Ishikawa (cell line): ENCODE results near the gene TRIM2.

ENCODE experiments used
- CEBPB ChIP-seq: IDR thresholded peaks from 2 replicates; pipeline ENCODE4 v1.6.1; 2012
- CREB1 ChIP-seq: IDR thresholded peaks from 2 replicates; pipeline ENCODE4 v1.6.1; 2012; ENCODE audit warnings: low read depth
- EGR1 ChIP-seq: IDR thresholded peaks from 2 replicates; pipeline ENCODE4 v1.6.1; 2012
- EP300 ChIP-seq: IDR thresholded peaks from 2 replicates; pipeline ENCODE4 v1.6.1; 2012; ENCODE audit warnings: borderline replicate concordance
- FOXM1 ChIP-seq: IDR thresholded peaks from 2 replicates; pipeline ENCODE4 v1.6.1; 2012; ENCODE audit warnings: low read depth, borderline replicate concordance
- MAX ChIP-seq: IDR thresholded peaks from 2 replicates; pipeline ENCODE4 v1.6.1; 2012
- NFIC ChIP-seq: IDR thresholded peaks from 2 replicates; pipeline ENCODE4 v1.6.1; 2012
- RAD21 ChIP-seq: IDR thresholded peaks from 2 replicates; pipeline ENCODE4 v1.6.1; 2012; ENCODE audit warnings: low read depth
- TAF1 ChIP-seq: IDR thresholded peaks from 2 replicates; pipeline ENCODE4 v1.6.1; 2012; ENCODE audit warnings: low read depth, mild to moderate bottlenecking
- TCF12 ChIP-seq: IDR thresholded peaks from 2 replicates; pipeline ENCODE4 v1.6.1; 2012; ENCODE audit warnings: low read depth
- TEAD4 ChIP-seq: IDR thresholded peaks from 2 replicates; pipeline ENCODE4 v1.6.1; 2012
- YY1 ChIP-seq: IDR thresholded peaks from 2 replicates; pipeline ENCODE4 v1.6.1; 2012; ENCODE audit warnings: low read depth
- ZBTB7A ChIP-seq: IDR thresholded peaks from 2 replicates; pipeline ENCODE4 v1.6.1; 2012; ENCODE audit warnings: low read depth
- TF ChIP-seq, protein P1 (sequence below): IDR thresholded peaks from 2 replicates; pipeline ENCODE4 v1.6.1; 2012; ENCODE audit warnings: low read depth, mild to moderate bottlenecking
- TF ChIP-seq, protein P2 (sequence below): IDR thresholded peaks from 2 replicates; pipeline ENCODE4 v1.6.1; 2012

Gene TRIM2

DNA sequence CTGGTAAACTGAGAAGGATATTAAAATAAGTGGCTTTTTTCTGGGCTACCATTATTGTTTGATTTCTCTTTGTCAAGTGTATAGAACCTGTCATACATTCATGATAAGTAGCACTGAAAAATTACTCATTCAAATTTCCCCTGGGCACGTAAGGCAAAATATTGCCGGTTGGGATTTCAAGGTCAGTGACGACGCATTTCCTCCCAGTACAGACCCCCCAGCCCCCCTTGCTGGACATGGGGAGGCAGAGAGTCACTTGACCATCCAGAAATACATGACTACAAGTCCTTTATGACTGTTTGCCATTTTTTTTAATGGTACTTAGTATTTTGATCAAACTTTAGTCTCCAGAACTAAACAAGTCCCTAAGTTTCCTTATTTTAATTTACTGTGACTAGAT, 133.4 kb downstream of the TRIM2 start:
- TF ChIP-seq, protein P1, sequence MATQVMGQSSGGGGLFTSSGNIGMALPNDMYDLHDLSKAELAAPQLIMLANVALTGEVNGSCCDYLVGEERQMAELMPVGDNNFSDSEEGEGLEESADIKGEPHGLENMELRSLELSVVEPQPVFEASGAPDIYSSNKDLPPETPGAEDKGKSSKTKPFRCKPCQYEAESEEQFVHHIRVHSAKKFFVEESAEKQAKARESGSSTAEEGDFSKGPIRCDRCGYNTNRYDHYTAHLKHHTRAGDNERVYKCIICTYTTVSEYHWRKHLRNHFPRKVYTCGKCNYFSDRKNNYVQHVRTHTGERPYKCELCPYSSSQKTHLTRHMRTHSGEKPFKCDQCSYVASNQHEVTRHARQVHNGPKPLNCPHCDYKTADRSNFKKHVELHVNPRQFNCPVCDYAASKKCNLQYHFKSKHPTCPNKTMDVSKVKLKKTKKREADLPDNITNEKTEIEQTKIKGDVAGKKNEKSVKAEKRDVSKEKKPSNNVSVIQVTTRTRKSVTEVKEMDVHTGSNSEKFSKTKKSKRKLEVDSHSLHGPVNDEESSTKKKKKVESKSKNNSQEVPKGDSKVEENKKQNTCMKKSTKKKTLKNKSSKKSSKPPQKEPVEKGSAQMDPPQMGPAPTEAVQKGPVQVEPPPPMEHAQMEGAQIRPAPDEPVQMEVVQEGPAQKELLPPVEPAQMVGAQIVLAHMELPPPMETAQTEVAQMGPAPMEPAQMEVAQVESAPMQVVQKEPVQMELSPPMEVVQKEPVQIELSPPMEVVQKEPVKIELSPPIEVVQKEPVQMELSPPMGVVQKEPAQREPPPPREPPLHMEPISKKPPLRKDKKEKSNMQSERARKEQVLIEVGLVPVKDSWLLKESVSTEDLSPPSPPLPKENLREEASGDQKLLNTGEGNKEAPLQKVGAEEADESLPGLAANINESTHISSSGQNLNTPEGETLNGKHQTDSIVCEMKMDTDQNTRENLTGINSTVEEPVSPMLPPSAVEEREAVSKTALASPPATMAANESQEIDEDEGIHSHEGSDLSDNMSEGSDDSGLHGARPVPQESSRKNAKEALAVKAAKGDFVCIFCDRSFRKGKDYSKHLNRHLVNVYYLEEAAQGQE: no peak
- no peak for TF ChIP-seq FOXM1
- TF ChIP-seq TAF1: no peak
- TF ChIP-seq CREB1: no peak
- TF ChIP-seq, protein P2, sequence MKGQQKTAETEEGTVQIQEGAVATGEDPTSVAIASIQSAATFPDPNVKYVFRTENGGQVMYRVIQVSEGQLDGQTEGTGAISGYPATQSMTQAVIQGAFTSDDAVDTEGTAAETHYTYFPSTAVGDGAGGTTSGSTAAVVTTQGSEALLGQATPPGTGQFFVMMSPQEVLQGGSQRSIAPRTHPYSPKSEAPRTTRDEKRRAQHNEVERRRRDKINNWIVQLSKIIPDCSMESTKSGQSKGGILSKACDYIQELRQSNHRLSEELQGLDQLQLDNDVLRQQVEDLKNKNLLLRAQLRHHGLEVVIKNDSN: no peak
- TF ChIP-seq TEAD4: no peak
- no peak for TF ChIP-seq EP300
- no peak for TF ChIP-seq EGR1
- no peak for TF ChIP-seq TCF12
- TF ChIP-seq YY1: no peak
- no peak for TF ChIP-seq MAX
- no peak for TF ChIP-seq ZBTB7A
- no peak for TF ChIP-seq CEBPB
- TF ChIP-seq RAD21: no peak
- no peak for TF ChIP-seq NFIC

GRCh38 chr4:153341575-153342090, 137.4 kb downstream of the TRIM2 start:
- TF ChIP-seq RAD21: no peak
- no peak for TF ChIP-seq CREB1
- TF ChIP-seq CEBPB: no peak
- TF ChIP-seq FOXM1: no peak
- TF ChIP-seq, protein P1: no peak
- no peak for TF ChIP-seq TEAD4
- TF ChIP-seq TCF12: no peak
- TF ChIP-seq MAX: no peak
- TF ChIP-seq YY1: no peak
- no peak for TF ChIP-seq ZBTB7A
- no peak for TF ChIP-seq EP300
- TF ChIP-seq, protein P2: no peak
- TF ChIP-seq EGR1: no peak
- no peak for TF ChIP-seq NFIC
- no peak for TF ChIP-seq TAF1

- TF ChIP-seq ZBTB7A (no peak), TEAD4 (no peak), TAF1 (no peak), CREB1 (no peak), FOXM1 (no peak), RAD21 (no peak), YY1 (no peak), MAX (no peak), CEBPB (no peak), NFIC (no peak), EP300 (no peak), EGR1 (no peak), TCF12 (no peak)
- TF ChIP-seq, protein P1: no peak
- TF ChIP-seq, protein P2: no peak
Measured at GRCh38 chr4:153342751-153343552, 138.7 kb downstream of the TRIM2 start.
